OCI-LY7 (cell line): ENCODE measurements around the gene PLA2R1. TPM values are rescaled to one million over a fixed set of nuclear protein-coding genes. Genes with fewer than 3 reads are reported as not detected.
A peak's percentile ranks its signal among the peaks of the same experiment; 100 is the strongest.

Experiments used
- BruUV-seq: library from RNA; stranded (reverse); fragments of 400-500 nt; replicated peaks from 2 replicates; lab custom pipeline; 2021; lab: Mats Ljungman, UMichigan
- CTCF ChIA-PET: fragments of 300-600 bp; sonication (Branson Sonifier 250); formaldehyde crosslinking; loops from one replicate; lab custom pipeline; 2022; ENCODE audit warnings: antibody characterized with exemption; ENCODE audit not compliant: unreplicated experiment; lab: Charles Lee
- POLR2A ChIA-PET: fragments of 300-600 bp; sonication (Branson Sonifier 250); formaldehyde crosslinking; loops from one replicate; lab custom pipeline; 2022; ENCODE audit warnings: antibody characterized with exemption; lab: Charles Lee
- DNase-seq: peaks from one replicate; pipeline ENCODE4 v3.0.0-alpha.2; 2015; ENCODE audit warnings: low spot score
- H2AFZ ChIP-seq: fragments of 200-600 bp; sonication (generic), shearing (Covaris generic); 2 replicates; pipeline ENCODE4 v1.6.1; 2014; ENCODE audit warnings: mild to moderate bottlenecking, antibody characterized with exemption, low read length, moderate library complexity
- H3K27ac ChIP-seq: fragments of 200-600 bp; sonication (generic); 2 replicates; pipeline ENCODE4 v1.5.1; 2014; ENCODE audit warnings: mixed run types, low read depth, mild to moderate bottlenecking, moderate library complexity, low read length, inconsistent platforms; ENCODE audit not compliant: poor library complexity, severe bottlenecking
- H3K36me3 ChIP-seq: fragments of 200-600 bp; sonication (generic); 2 replicates; pipeline ENCODE4 v1.6.1; 2014; ENCODE audit warnings: mild to moderate bottlenecking, antibody characterized with exemption, low read length, moderate library complexity, mixed read lengths; ENCODE audit not compliant: insufficient read depth
- H3K4me1 ChIP-seq: fragments of 200-600 bp; sonication (generic); 2 replicates; pipeline ENCODE4 v1.5.1; 2014; ENCODE audit warnings: mild to moderate bottlenecking, low read length; ENCODE audit not compliant: insufficient read depth, poor library complexity, severe bottlenecking
- H3K4me2 ChIP-seq: fragments of 200-600 bp; sonication (generic); 2 replicates; pipeline ENCODE4 v1.6.1; 2014; ENCODE audit warnings: mild to moderate bottlenecking, low read length
- H3K4me3 ChIP-seq: fragments of 200-600 bp; sonication (generic); 2 replicates; pipeline ENCODE4 v1.5.1; 2014; ENCODE audit warnings: mild to moderate bottlenecking, low read depth, low read length; ENCODE audit not compliant: poor library complexity, severe bottlenecking
- H3K79me2 ChIP-seq: fragments of 200-600 bp; sonication (generic); 2 replicates; pipeline ENCODE4 v1.6.1; 2016; ENCODE audit warnings: low read depth, mild to moderate bottlenecking, low read length, moderate library complexity, mixed read lengths; ENCODE audit not compliant: insufficient read depth
- H3K9me2 ChIP-seq: fragments of 200-600 bp; sonication (generic); 2 replicates; pipeline ENCODE4 v1.6.1; 2016; ENCODE audit warnings: mild to moderate bottlenecking, low read length, mixed read lengths; ENCODE audit not compliant: insufficient read depth
- H3K9me3 ChIP-seq: fragments of 200-600 bp; sonication (generic); 2 replicates; pipeline ENCODE4 v1.6.1; 2014; ENCODE audit warnings: mild to moderate bottlenecking, mixed run types, low read length, mixed read lengths
- H4K20me1 ChIP-seq: fragments of 200-600 bp; sonication (generic); 2 replicates; pipeline ENCODE4 v1.6.1; 2014; ENCODE audit warnings: mild to moderate bottlenecking, antibody characterized with exemption, low read length, moderate library complexity, mixed read lengths; ENCODE audit not compliant: insufficient read depth
- CTCF ChIP-seq: fragments of 200-600 bp; sonication (generic); conservative IDR thresholded peaks from 2 replicates; pipeline ENCODE4 v1.5.1; 2014; ENCODE audit warnings: mild to moderate bottlenecking, antibody characterized with exemption, low read length, moderate library complexity, mixed read lengths
- EZH2phosphoT487 ChIP-seq: fragments of 200-600 bp; sonication (generic); IDR thresholded peaks from 2 replicates; pipeline ENCODE4 v1.6.1; 2018; ENCODE audit warnings: low read depth, borderline replicate concordance, mild to moderate bottlenecking, mixed run types, antibody characterized with exemption, low read length, moderate library complexity, mixed read lengths
- intact Hi-C: fragments of 100-400 bp; cut with micrococcal nuclease; formaldehyde crosslinking; loops from one replicate; pipeline ENCODE4 v1.10.0; 2022; ENCODE audit not compliant: unreplicated experiment
- total RNA-seq, 2 experiments: library from RNA; depleted of rRNA in 1 of 2; stranded (reverse); fragments of >200 nt in 1 of 2; shearing (Covaris generic) in 1 of 2; gene quantifications; 2 replicates each; pipeline ENCODE4 v1.2.3, GENCODE V29; 2014 to 2022

PLA2R1 gene
- total RNA-seq, 2 experiments from 2014 or later, result not detected

GRCh38 chr2:159998961-159999360 lies 63.5 kb downstream of the PLA2R1 start:
- Histone ChIP-seq H3K9me3 (no peaks in the 10 kb centered on the region), H4K20me1 (no peaks in the 10 kb centered on the region), H3K36me3 (no peaks in the 10 kb centered on the region), H3K27ac (no peak overlapping the region), H3K4me2 (no peak overlapping the region), H2AFZ (no peak overlapping the region), H3K4me1 (no peaks in the 10 kb centered on the region), H3K9me2 (no peaks in the 10 kb centered on the region), H3K79me2 (no peaks in the 10 kb centered on the region), H3K4me3 (no peak overlapping the region)
- no peak for DNase-seq
- intact Hi-C loops, result no loop called here
- ChIA-PET POLR2A (no interaction called here), CTCF (no interaction called here)
- TF ChIP-seq CTCF (peak; percentile 57), EZH2phosphoT487 (no peak)
- no TSS peak for BruUV-seq

GRCh38 chr2:159998243-159998642 lies 64.2 kb downstream of the PLA2R1 start:
- CTCF ChIA-PET, result no interaction called here

More at GRCh38 chr2:159998243-159998642, 64.2 kb downstream of the PLA2R1 start:
- BruUV-seq, result no TSS peak
- intact Hi-C loops, result no loop called here
- H3K36me3 ChIP-seq, result no peaks in the 10 kb centered on the region
- H3K4me3 ChIP-seq, result no peak overlapping the region
- no peaks in the 10 kb centered on the region for H3K9me3 ChIP-seq
- POLR2A ChIA-PET, result interaction anchor here (0.6 kb wide), 1 partner anchor 50 kb away, joined by 4 read pairs; no protein-coding TSS in a partner anchor
- H3K4me2 ChIP-seq, result no peak overlapping the region
- TF ChIP-seq EZH2phosphoT487 (no peak), CTCF (no peak)
- H3K9me2 ChIP-seq, result no peaks in the 10 kb centered on the region
- no peaks in the 10 kb centered on the region for H4K20me1 ChIP-seq
- no peak overlapping the region for H3K27ac ChIP-seq
- H3K79me2 ChIP-seq, result no peaks in the 10 kb centered on the region
- H2AFZ ChIP-seq, result no peak overlapping the region
- DNase-seq, result no peak
- H3K4me1 ChIP-seq, result no peaks in the 10 kb centered on the region
